Kidney (tissue), 14 donors: ENCODE measurements around the gene C1QL1. TPM values are rescaled to one million over a fixed set of nuclear protein-coding genes. Genes with fewer than 3 reads are reported as not detected.

Experiments used
- DNase-seq, 5 donors: peaks; one replicate each; pipeline ENCODE4 v3.0.0-alpha.2; 2013 to 2020
- FAIRE-seq: peaks from 2 replicates; lab custom pipeline; 2012; peaks lifted over from hg19 to GRCh38; lab: Jason Lieb, UNC
- H3K27ac ChIP-seq, 2 donors: one replicate each; pipeline ENCODE4 v1.7.0; 2013; ENCODE audit warnings: low read depth in 2 of 2, low read length in 2 of 2, inconsistent platforms in 1 of 2
- H3K27me3 ChIP-seq: one replicate; pipeline ENCODE4 v1.7.1; 2013; ENCODE audit warnings: low read length, inconsistent platforms; ENCODE audit not compliant: control insufficient read depth, insufficient read depth
- H3K36me3 ChIP-seq, 3 donors: one replicate each; pipeline versions ENCODE4 v1.7.0 to v1.7.1; 2013; ENCODE audit warnings: low read length in 3 of 3, control low read depth in 1 of 3, inconsistent platforms in 1 of 3; ENCODE audit not compliant: insufficient read depth in 3 of 3, control insufficient read depth in 2 of 3
- H3K4me1 ChIP-seq, 3 donors: one replicate each; pipeline versions ENCODE4 v1.7.0 to v1.7.1; 2013; ENCODE audit warnings: low read length in 3 of 3, inconsistent platforms in 1 of 3, low read depth in 1 of 3; ENCODE audit not compliant: control insufficient read depth in 2 of 3, insufficient read depth in 2 of 3
- H3K4me3 ChIP-seq, 3 donors: one replicate each; pipeline versions ENCODE4 v1.7.0 to v1.8.1; 2013; ENCODE audit warnings: low read length in 3 of 3, control low read depth in 1 of 3, inconsistent platforms in 1 of 3
- H3K9ac ChIP-seq, 3 donors: one replicate each; pipeline versions ENCODE4 v1.7.0 to v1.7.1; 2013; ENCODE audit warnings: low read length in 3 of 3, control low read depth in 1 of 3, inconsistent platforms in 1 of 3
- H3K9me3 ChIP-seq, 3 donors: one replicate each; pipeline versions ENCODE4 v1.7.0 to v1.7.1; 2013; ENCODE audit warnings: low read length in 3 of 3, control low read depth in 1 of 3, inconsistent platforms in 1 of 3; ENCODE audit not compliant: control insufficient read depth in 2 of 3, insufficient read depth in 1 of 3
- intact Hi-C: fragments of 100-400 bp; cut with DNase I; formaldehyde crosslinking; loops from one replicate; pipeline ENCODE4 v1.11.1; 2022
- polyA plus RNA-seq: library from polyadenylated mRNA; stranded (reverse); fragments of 350-450 nt; fragmentation: Illumina TruSeq; extraction: RNeasy Lipid Tissue Mini Kit (QIAGEN cat#74804); gene quantifications from one replicate; pipeline ENCODE4 v1.2.3, GENCODE V29; 2014; ENCODE audit warnings: low read depth, low replicate concordance; ENCODE audit not compliant: insufficient read depth
- total RNA-seq: library from RNA; stranded (reverse); fragmentation: NEBNext Ultra II Directional; extraction: Animal tissue kit (Norgen Biotek cat#: 25700); gene quantifications from one replicate; pipeline ENCODE4 v1.2.1, GENCODE V29; 2021
- TF ChIP-seq, protein P1 (sequence below): IDR thresholded peaks from 3 replicates; pipeline ENCODE4 v1.5.1; 2012; ENCODE audit warnings: mild to moderate bottlenecking, moderate library complexity, borderline replicate concordance; ENCODE audit not compliant: insufficient read depth; ENCODE audit errors: extremely low read depth
- donor health status: control.
- donor health status: control.
- donor health status: control.
- donor health status: control.
- donor health status: control.
- donor health status: DM: yes; HTN: yes; CAD: no.
- donor health status: Normal renal cell carcinoma (clear cell type).

The C1QL1 gene
- total and polyA plus RNA-seq, 2 donors from 2014 or later = 0.76 to 25.4 TPM

DNA sequence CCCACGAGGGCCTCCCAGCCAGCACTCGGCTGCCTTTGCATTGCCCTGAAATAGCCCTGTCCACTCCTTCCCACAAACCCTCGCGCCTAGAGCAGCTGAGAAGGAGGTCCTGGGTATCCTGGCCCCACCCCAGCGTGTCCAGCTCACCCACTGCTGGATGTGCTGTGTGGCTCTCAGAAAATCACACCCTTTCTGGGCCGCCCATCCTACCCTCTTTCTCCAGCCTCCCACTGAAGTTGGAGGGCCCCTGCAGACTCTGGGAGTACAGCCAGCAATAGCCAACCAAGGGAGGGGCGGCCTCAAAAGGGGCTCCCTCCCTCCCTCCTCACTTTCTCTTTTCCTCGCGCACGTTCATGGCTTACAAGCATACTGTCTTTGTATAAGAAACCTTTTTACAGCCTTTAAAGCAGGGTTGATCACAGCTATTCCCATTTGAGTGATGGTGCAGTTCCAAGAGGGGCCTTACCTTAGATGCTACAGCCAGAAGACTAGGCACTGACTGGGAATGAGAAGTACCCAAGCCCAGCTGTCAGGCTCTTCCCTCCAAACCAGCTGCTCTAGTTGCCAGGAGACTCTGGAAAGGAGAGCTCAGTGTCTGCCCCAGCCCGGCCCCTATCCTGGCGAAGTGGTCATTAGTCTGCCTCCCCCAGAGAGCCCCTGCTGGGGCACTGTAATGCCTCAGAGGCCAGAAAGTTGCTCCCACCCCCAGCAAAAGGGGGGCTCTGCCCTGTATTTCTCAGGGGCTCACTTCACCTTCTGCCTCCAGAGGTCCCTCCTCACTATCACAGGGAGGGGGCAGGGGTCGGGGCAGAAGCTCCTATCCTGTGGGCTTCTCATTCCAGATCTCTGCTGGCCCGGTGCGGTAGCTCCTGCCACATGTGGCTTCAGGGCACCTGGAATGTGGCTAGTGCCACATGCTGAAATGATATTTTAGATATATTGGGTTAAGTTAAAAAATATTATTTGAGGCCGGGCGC is 45.2 kb upstream of the C1QL1 start:
- intact Hi-C loops = no loop called here
- no peak for FAIRE-seq

DNA sequence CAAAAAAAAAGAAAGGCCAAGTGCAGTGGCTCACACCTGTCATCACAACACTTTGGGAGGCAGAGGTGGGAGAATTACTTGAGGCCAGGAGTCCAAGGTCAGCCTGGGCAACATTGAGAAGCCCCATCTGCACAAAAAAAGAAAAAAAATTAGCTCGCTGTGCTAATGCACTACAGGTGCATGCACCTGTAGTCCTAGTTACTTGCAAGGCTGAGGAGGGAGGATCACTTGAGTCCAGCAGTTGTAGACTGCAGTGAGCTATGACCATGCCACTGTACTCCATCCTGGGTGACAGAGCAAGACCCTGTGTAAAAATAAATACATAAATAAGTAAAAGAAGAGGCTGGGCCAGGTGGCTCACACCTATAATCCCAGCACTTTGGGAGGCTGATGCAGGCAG is 43.7 kb upstream of the C1QL1 start:
- no peak overlapping the region for H3K4me3 ChIP-seq
- no peaks in the 10 kb centered on the region for H3K9me3 ChIP-seq
- TF ChIP-seq, protein P1, sequence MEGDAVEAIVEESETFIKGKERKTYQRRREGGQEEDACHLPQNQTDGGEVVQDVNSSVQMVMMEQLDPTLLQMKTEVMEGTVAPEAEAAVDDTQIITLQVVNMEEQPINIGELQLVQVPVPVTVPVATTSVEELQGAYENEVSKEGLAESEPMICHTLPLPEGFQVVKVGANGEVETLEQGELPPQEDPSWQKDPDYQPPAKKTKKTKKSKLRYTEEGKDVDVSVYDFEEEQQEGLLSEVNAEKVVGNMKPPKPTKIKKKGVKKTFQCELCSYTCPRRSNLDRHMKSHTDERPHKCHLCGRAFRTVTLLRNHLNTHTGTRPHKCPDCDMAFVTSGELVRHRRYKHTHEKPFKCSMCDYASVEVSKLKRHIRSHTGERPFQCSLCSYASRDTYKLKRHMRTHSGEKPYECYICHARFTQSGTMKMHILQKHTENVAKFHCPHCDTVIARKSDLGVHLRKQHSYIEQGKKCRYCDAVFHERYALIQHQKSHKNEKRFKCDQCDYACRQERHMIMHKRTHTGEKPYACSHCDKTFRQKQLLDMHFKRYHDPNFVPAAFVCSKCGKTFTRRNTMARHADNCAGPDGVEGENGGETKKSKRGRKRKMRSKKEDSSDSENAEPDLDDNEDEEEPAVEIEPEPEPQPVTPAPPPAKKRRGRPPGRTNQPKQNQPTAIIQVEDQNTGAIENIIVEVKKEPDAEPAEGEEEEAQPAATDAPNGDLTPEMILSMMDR = no peak
- H3K9ac ChIP-seq = no peak overlapping the region
- no peak overlapping the region for H3K27ac ChIP-seq
- DNase-seq (no peak), FAIRE-seq (no peak)
- no peaks in the 10 kb centered on the region for H3K4me1 ChIP-seq
- H3K27me3 ChIP-seq = no peaks in the 10 kb centered on the region
- no peaks in the 10 kb centered on the region for H3K36me3 ChIP-seq
- intact Hi-C loops = no loop called here

More for the DNA sequence above, 45.2 kb upstream of the C1QL1 start:
- DNase-seq = no peak
- Histone ChIP-seq H3K4me1 (no peaks in the 10 kb centered on the region), H3K9me3 (no peaks in the 10 kb centered on the region), H3K27ac (no peak overlapping the region), H3K4me3 (no peak overlapping the region), H3K9ac (no peak overlapping the region), H3K27me3 (no peaks in the 10 kb centered on the region), H3K36me3 (no peaks in the 10 kb centered on the region)
- TF ChIP-seq, protein P1 = no peak

DNA sequence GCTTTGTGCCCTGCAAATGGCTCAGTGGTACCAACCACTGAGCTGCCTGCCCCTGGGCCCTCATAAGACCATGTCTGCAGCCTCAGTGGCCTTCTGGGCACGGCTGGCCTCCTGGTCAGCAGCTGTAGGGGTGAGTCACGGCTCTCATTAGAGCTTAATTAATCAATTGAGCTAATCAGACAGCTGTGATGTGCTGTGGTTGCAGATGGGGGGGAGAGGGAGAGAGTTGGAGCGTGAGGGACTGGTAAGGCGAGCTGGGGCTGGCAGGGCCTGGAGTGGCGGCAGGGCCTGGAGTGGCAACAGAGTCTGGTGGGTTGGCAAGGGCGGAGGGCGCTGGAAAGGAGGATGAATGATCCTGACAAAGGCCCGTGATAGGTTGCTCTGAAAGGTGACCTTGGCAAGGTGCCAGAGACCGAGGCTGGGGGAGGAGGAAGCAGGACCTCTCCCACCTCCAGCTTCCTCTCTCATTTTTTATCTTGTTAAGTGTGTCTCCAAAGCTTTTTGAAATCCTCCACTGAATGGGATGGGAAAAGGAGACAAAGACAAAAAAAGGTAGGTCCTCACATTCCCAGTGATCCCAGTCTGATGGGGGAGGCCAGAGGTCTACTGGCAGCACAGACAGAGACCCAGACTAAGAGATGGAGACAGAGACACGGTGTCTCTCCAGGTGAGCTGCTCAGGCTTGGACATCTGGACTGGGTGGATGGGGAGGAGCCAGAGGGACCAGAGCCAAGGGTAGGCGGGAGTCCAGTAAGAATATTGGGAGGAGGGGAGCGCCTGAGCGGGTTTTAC is 41.8 kb upstream of the C1QL1 start:
- DNase-seq (no peak), FAIRE-seq (no peak)
- Histone ChIP-seq H3K36me3 (no peaks in the 10 kb centered on the region), H3K4me3 (no peak overlapping the region), H3K9me3 (no peaks in the 10 kb centered on the region), H3K27ac (no peak overlapping the region), H3K4me1 (no peaks in the 10 kb centered on the region), H3K9ac (no peak overlapping the region), H3K27me3 (no peaks in the 10 kb centered on the region)
- intact Hi-C loops = no loop called here
- TF ChIP-seq, protein P1 = no peak
